GM12891 (cell line): ENCODE results near the gene COMTD1.

Source experiments
- DNase-seq: peaks from one replicate; pipeline ENCODE4 v3.0.0; 2011; ENCODE audit warnings: low spot score; ENCODE audit not compliant: insufficient read length
- FAIRE-seq: peaks from 2 replicates; lab custom pipeline; 2011; peaks lifted over from hg19 to GRCh38; lab: Jason Lieb, UNC
- PAX5 ChIP-seq: IDR thresholded peaks from 2 replicates; pipeline ENCODE4 v1.6.1; 2011; ENCODE audit warnings: low read length, moderate library complexity, mild to moderate bottlenecking; ENCODE audit not compliant: insufficient read depth, severe bottlenecking
- POLR2A ChIP-seq: IDR thresholded peaks from 2 replicates; pipeline ENCODE4 v1.6.1; 2011; ENCODE audit warnings: low read depth, low read length, control low read depth
- POLR2AphosphoS5 ChIP-seq: IDR thresholded peaks from 2 replicates; pipeline ENCODE4 v1.6.1; 2011; ENCODE audit warnings: low read depth, low read length, control low read depth
- POU2F2 ChIP-seq: IDR thresholded peaks from 2 replicates; pipeline ENCODE4 v1.6.1; 2011; ENCODE audit warnings: low read depth, mild to moderate bottlenecking, control low read depth, low read length, moderate library complexity
- SPI1 ChIP-seq: IDR thresholded peaks from 2 replicates; pipeline ENCODE4 v1.6.1; 2011; ENCODE audit warnings: low read depth, low read length, control low read depth
- TAF1 ChIP-seq: IDR thresholded peaks from 2 replicates; pipeline ENCODE4 v1.6.1; 2011; ENCODE audit warnings: low read depth, low read length, control low read depth

COMTD1 gene

DNA sequence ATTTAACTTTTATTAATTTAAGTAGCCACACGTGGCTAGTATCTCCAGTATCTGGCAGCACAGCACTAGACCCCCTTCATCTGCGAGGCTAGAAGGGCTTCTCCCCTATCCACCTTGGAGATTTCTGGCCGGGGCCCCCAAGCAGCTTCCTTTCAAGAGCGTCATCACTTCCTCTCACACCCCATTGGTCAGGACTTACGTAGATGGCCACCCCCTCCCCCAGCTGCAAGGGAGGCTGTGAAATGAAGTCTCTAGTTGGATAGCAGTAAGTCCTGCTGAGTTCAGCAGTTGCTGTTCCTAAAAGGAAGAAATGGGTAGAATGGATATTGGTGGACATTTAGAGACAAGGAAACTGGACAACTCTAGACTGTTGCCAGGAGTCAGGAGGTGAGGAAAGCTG, 33.8 kb upstream of the COMTD1 start:
- TF ChIP-seq SPI1 (no peak), POU2F2 (no peak), TAF1 (no peak), POLR2A (no peak), PAX5 (no peak), POLR2AphosphoS5 (no peak)
- FAIRE-seq: no peak

DNA sequence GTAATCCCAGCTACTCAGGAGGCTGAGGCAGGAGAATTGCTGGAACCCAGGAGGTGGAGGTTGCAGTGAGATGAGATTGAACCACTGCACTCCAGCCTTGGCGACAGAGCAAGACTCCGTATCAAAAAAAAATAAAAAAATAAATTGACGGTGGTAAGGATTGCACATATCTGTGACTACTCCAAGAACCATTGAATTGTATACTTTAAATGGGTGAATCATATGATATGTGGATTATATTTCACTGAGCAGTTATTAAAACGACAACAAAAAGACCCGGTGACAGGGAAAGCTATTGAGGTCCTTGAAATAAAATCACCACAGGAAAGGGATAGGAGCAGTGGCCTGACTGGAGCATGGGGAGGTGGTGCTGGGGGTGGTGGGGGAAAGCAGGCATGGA, 31.2 kb upstream of the COMTD1 start:
- DNase-seq: no peak
- FAIRE-seq: no peak
- TF ChIP-seq PAX5: no peak
- TF ChIP-seq POLR2AphosphoS5: no peak
- TF ChIP-seq SPI1: no peak
- TF ChIP-seq POLR2A: no peak
- no peak for TF ChIP-seq POU2F2
- no peak for TF ChIP-seq TAF1

More for the DNA sequence above, 33.8 kb upstream of the COMTD1 start:
- DNase-seq: no peak

DNA sequence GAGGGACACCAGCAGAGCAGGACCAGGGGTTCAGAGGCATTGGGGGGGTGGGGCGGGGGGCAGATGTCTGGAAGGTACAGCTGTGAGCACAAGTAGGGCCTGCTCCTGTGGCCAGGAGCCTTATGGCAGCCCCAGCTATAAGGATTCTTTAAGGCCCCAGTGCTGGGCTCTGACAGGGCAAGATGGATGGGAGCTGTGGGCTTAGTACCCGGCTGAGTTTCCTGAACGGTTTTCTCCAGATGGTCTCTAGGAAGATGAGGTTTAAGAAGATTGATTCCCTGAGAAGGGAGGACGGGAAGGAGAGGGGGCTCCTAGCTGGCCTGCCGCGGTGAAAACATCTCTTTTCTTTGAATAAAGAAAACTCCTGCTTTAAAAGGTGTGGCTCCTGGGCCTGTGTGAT, 30.1 kb upstream of the COMTD1 start:
- DNase-seq (no peak), FAIRE-seq (no peak)
- TF ChIP-seq POLR2AphosphoS5: no peak
- no peak for TF ChIP-seq POU2F2
- TF ChIP-seq POLR2A: no peak
- no peak for TF ChIP-seq SPI1
- TF ChIP-seq PAX5: no peak
- no peak for TF ChIP-seq TAF1

DNA sequence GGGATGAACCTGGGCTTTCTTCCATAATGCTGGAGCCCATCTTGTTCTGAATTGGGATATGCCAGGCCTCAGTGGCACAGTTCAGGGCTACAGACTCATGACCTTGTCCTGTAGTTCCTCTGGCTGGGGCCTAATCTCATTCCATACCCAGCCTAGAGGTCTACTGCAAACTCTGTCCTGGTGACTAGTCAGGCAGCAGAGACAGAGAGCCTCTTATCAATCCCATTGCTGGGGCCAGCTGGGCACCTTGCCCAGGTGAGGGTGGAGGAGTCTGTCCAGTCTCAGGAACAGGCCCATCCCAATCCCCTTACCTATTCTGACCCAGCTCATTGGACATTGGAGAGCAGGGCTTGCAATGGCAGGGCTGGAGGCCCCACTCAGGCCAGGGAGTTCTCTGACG, 28.0 kb upstream of the COMTD1 start:
- no peak for TF ChIP-seq SPI1
- no peak for TF ChIP-seq TAF1
- TF ChIP-seq POU2F2: no peak
- no peak for TF ChIP-seq PAX5
- TF ChIP-seq POLR2A: no peak
- TF ChIP-seq POLR2AphosphoS5: no peak
- DNase-seq (no peak), FAIRE-seq (no peak)

DNA sequence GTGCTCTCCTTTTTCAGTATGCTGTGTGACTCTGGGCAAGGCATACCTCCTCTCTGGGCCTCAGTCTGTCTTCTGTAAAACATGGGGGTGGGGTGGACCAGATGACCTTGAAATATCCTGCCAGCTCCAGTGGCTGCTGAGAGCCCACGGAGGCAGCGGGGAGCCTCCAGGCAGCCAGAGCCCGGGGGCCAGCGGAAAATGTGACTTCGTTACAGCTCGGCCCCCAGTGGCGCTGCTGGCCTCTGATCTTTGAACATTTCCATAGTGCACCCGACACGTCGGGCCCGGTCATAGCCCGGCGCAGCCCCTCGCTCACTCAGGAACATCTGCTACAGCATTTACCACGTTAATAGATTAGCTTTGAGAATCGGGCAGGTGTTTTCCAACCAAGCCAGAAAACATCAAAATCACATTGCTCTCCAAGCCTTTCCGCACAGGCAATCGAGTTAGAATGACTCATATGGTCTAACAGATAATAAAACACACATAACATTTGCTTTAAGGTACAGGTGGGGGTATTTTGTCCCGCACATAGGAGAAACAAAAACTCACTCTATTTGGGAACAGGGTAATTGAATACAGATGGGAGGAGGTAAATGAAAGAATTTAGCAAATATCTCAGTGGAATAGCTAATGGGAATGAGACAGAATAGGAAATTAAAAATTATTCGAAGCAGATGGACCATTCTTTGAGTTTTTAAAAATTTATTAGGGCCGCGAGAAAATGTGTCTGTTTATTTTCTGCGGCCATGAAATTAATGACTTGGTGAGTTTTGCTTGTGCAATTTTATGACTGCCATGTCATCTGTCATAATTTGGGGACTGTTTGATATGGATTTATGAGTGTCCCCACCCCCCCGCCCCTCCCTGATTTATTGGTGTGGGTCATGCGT, 26.3 kb upstream of the COMTD1 start:
- FAIRE-seq: no peak

DNA sequence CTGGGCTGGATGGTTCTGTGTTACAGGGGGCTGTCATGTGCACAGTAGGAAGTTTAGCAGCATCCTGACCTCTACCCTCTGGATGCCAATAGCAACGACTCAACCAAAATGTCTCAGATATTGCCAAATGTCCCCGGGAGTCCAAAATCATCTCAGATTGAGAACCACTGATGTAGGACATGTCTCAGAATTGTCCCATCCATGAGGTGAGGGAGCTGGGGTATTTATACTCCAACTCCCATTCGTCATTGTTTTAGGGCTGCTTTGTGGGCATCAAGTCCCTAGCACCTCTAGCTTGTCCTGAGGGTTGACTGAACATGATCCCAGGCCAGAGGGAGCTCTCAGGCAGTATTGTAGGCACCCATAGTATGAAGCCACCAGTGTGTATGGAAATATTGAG, 25.2 kb upstream of the COMTD1 start:
- TF ChIP-seq POU2F2: no peak
- no peak for TF ChIP-seq POLR2A
- TF ChIP-seq TAF1: no peak
- no peak for TF ChIP-seq POLR2AphosphoS5
- no peak for TF ChIP-seq SPI1
- no peak for TF ChIP-seq PAX5
- no peak for FAIRE-seq

More for the DNA sequence above, 26.3 kb upstream of the COMTD1 start:
- TF ChIP-seq POLR2A (no peak), POLR2AphosphoS5 (no peak), PAX5 (no peak), TAF1 (no peak), SPI1 (no peak), POU2F2 (no peak)
- DNase-seq: no peak

DNA sequence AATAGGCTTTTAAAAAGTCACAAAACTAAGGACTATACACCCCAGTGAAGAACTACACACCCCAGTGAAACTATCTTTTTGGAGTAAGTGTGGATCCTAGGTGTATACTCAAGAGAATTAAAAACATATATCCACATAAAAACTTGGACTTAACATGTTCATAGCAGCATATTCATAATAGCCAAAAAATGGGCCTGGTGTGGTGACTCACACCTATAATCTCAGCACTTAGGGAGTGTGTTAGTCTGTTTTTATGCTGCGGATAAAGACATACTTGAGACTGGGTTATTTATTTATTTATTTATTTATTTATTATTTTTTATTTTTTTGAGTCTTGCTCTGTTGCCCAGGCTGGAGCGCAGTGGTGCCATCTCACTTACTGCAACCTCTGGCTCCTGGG, 19.0 kb upstream of the COMTD1 start:
- TF ChIP-seq PAX5 (no peak), SPI1 (no peak), TAF1 (no peak), POLR2AphosphoS5 (no peak), POU2F2 (no peak), POLR2A (no peak)
- no peak for DNase-seq
- no peak for FAIRE-seq

More for the DNA sequence above, 25.2 kb upstream of the COMTD1 start:
- DNase-seq: no peak

DNA sequence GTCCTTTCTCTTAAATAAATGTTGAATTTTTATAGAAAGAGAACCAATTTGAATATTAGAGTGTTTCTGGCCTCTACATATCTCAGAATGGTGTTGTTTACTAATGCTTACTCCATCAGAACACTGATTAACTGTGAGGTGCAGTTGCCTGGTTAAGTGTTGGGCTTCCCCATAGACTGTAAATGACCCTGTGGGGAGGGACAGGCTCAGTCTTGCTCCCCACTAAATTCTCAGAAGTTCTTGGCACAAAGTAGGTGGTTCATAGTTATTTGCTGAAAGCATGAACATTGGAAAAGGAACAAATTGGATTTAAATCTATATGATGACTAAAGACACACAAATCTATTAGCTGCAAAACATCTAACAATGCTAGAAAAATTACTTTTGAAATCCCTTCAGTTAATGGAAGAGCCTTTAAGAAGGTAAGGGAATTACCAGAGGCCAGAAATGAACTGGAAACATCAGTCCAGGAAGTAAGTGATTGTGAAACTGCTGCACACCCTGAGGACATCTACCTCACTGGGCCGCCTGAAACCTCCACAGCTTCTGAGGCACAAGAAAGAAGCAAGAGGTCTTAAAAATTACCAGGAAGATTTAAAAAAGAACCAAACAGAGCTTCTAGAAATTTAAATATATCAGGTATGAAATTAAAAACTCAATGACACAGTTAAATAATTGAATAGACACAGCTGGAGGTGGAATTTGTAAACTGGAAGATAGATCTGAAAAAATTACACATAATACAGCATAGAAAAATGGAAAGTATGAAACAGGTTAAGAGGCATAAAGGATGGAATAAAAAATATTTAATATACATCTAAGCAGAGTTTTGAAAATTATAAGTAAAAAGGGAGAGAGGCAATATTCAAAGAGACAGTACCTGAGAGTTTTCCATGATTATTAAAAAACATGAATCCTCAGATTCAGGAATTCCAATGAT, 17.8 kb upstream of the COMTD1 start:
- FAIRE-seq (no peak), DNase-seq (no peak)
- no peak for TF ChIP-seq SPI1
- TF ChIP-seq POLR2A: no peak
- TF ChIP-seq POU2F2: no peak
- TF ChIP-seq TAF1: no peak
- no peak for TF ChIP-seq PAX5
- no peak for TF ChIP-seq POLR2AphosphoS5

DNA sequence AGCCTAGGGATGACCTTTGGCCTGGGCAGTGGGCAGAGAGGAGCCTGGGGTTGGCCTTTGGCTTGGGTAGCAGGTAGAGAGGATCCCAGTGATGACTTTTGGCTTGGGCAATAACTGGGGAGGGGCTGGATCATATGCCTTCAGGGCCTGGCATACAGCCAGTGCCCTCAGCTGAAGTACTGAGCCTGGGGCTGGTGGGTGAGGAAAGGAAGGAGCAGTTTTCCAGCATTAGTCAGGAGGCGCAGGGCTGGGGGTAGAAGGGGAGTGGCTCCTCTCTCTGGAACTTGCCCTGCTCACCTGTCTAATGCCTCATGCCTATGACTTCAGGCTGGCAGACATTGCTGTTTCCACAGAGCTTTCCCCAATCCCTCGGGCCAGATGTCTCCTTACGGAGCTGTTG, 15.2 kb upstream of the COMTD1 start:
- FAIRE-seq (no peak), DNase-seq (no peak)
- no peak for TF ChIP-seq POU2F2
- TF ChIP-seq POLR2AphosphoS5: no peak
- no peak for TF ChIP-seq PAX5
- TF ChIP-seq TAF1: no peak
- TF ChIP-seq POLR2A: no peak
- TF ChIP-seq SPI1: no peak
